Liver (tissue), 9 donors: ENCODE measurements around the gene ST7L. TPM values are rescaled to one million over a fixed set of nuclear protein-coding genes. Genes with fewer than 3 reads are reported as not detected.

Experiments
- DNase-seq: peaks from one replicate; pipeline ENCODE4 v3.0.0-alpha.2; 2017; ENCODE audit warnings: low spot score
- H3K27ac ChIP-seq, 2 donors: one replicate each; pipeline ENCODE4 v1.7.0; 2013; ENCODE audit warnings: inconsistent platforms in 2 of 2, low read length in 2 of 2, control low read depth in 1 of 2, low read depth in 1 of 2, mild to moderate bottlenecking in 1 of 2
- H3K27me3 ChIP-seq, 4 donors: one replicate each; pipeline versions ENCODE4 v1.6.1 to v1.7.0; 2013; ENCODE audit warnings: low read length in 3 of 4, inconsistent platforms in 1 of 4, mild to moderate bottlenecking in 1 of 4, moderate library complexity in 1 of 4; ENCODE audit not compliant: control insufficient read depth in 4 of 4, insufficient read depth in 4 of 4
- H3K36me3 ChIP-seq, 4 donors: one replicate each; pipeline versions ENCODE4 v1.6.1 to v1.7.0; 2013; ENCODE audit warnings: low read length in 3 of 4, mild to moderate bottlenecking in 3 of 4, low read depth in 1 of 4, moderate library complexity in 1 of 4; ENCODE audit not compliant: control insufficient read depth in 4 of 4, insufficient read depth in 3 of 4
- H3K4me1 ChIP-seq, 4 donors: one replicate each; pipeline versions ENCODE4 v1.6.1 to v1.7.0; 2013; ENCODE audit warnings: low read length in 3 of 4, mild to moderate bottlenecking in 3 of 4, moderate library complexity in 1 of 4; ENCODE audit not compliant: control insufficient read depth in 4 of 4, insufficient read depth in 4 of 4
- H3K4me3 ChIP-seq, 3 donors: one replicate each; pipeline versions ENCODE4 v1.6.1 to v1.7.0; 2013; ENCODE audit warnings: low read length in 3 of 3, control low read depth in 1 of 3, low read depth in 1 of 3, mild to moderate bottlenecking in 1 of 3
- H3K9ac ChIP-seq, 2 donors: one replicate each; pipeline ENCODE4 v1.7.0; 2013; ENCODE audit warnings: low read length in 2 of 2, mild to moderate bottlenecking in 2 of 2, moderate library complexity in 2 of 2, control low read depth in 1 of 2, low read depth in 1 of 2
- H3K9me3 ChIP-seq, 4 donors: one replicate each; pipeline versions ENCODE4 v1.6.1 to v1.7.0; 2013; ENCODE audit warnings: low read length in 3 of 4; ENCODE audit not compliant: control insufficient read depth in 4 of 4
- CTCF ChIP-seq: fragments of 150-350 bp; IDR thresholded peaks from 2 replicates; pipeline ENCODE4 v1.5.1; 2017; ENCODE audit warnings: improper control_type of control experiment, low read depth, low read length; ENCODE audit not compliant: missing input control
- EGR1 ChIP-seq, 2 donors: IDR thresholded peaks; 2 replicates each; pipeline ENCODE4 v1.6.1; 2016 to 2018; ENCODE audit warnings: antibody characterized with exemption in 2 of 2, low read depth in 2 of 2
- FOXA1 ChIP-seq: IDR thresholded peaks from 2 replicates; pipeline ENCODE4 v1.6.1; 2016; ENCODE audit warnings: antibody characterized with exemption
- FOXA2 ChIP-seq: IDR thresholded peaks from 2 replicates; pipeline ENCODE4 v1.6.1; 2016; ENCODE audit warnings: antibody characterized with exemption
- GABPA ChIP-seq, 2 donors: IDR thresholded peaks in 1 of 2; conservative IDR thresholded peaks in 1 of 2; 2 replicates each; pipeline ENCODE4 v1.6.1; 2016; ENCODE audit warnings: antibody characterized with exemption in 2 of 2, mild to moderate bottlenecking in 1 of 2, moderate library complexity in 1 of 2
- HNF4A ChIP-seq, 2 donors: conservative IDR thresholded peaks; 2 replicates each; pipeline ENCODE4 v1.6.1; 2016; ENCODE audit warnings: antibody characterized with exemption in 2 of 2, mild to moderate bottlenecking in 2 of 2
- HNF4G ChIP-seq: IDR thresholded peaks from 2 replicates; pipeline ENCODE4 v1.6.1; 2016; ENCODE audit warnings: antibody characterized with exemption
- JUND ChIP-seq, 2 donors: IDR thresholded peaks; 2 replicates each; pipeline ENCODE4 v1.6.1; 2016; ENCODE audit warnings: antibody characterized with exemption in 2 of 2
- MAX ChIP-seq: IDR thresholded peaks from 2 replicates; pipeline ENCODE4 v1.6.1; 2016; ENCODE audit warnings: antibody characterized with exemption
- NR2F2 ChIP-seq: IDR thresholded peaks from 2 replicates; pipeline ENCODE4 v1.6.1; 2016; ENCODE audit warnings: antibody characterized with exemption
- RAD21 ChIP-seq, 2 donors: IDR thresholded peaks; 2 replicates each; pipeline ENCODE4 v1.6.1; 2016; ENCODE audit warnings: antibody characterized with exemption in 2 of 2, mild to moderate bottlenecking in 2 of 2
- REST ChIP-seq: IDR thresholded peaks from 2 replicates; pipeline ENCODE4 v1.6.1; 2016; ENCODE audit warnings: antibody characterized with exemption, mild to moderate bottlenecking
- RXRA ChIP-seq, 2 donors: IDR thresholded peaks; 2 replicates each; pipeline ENCODE4 v1.6.1; 2017 to 2018; ENCODE audit warnings: antibody characterized with exemption in 2 of 2, mild to moderate bottlenecking in 1 of 2
- SP1 ChIP-seq: IDR thresholded peaks from 2 replicates; pipeline ENCODE4 v1.6.1; 2018; ENCODE audit warnings: antibody characterized with exemption, mild to moderate bottlenecking
- YY1 ChIP-seq: IDR thresholded peaks from 2 replicates; pipeline ENCODE4 v1.6.1; 2016; ENCODE audit warnings: antibody characterized with exemption, mild to moderate bottlenecking
- WGBS: extraction: QIAGEN DNeasy Blood & Tissue Kit; methylation state at CpG from one replicate; pipeline ENCODE4 v1.1.7; 2013; 5-methylcytosine and 5-hydroxymethylcytosine counted together
- polyA plus RNA-seq, 2 donors: library from polyadenylated mRNA; stranded (reverse) in 1 of 2; unstranded in 1 of 2; fragments of 200-250 nt in 1 of 2; fragments of >200 nt in 1 of 2; fragmentation: Nextera tagmentation in 1 of 2; extraction: Ambion mirVana in 1 of 2; gene quantifications; one replicate each; pipeline versions ENCODE4 v1.2.1 to v1.2.3, GENCODE V29; 2013 to 2015
- total RNA-seq, 2 donors: library from RNA; depleted of rRNA; stranded (reverse); fragments of >200 nt; gene quantifications; one replicate each; pipeline ENCODE4 v1.2.3, GENCODE V29; 2014
- donor health status: healthy.
- donor health status: healthy.
- donor health status: healthy.
- donor health status: healthy.
- donor health status: healthy.

ST7L gene
- total and polyA plus RNA-seq, 4 donors: 4.9 to 13.6 (median 9.5) TPM

- TF ChIP-seq JUND (IDR thresholded peaks at IDR 0.05) (no peak), HNF4A (conservative IDR thresholded peaks at IDR 0.05) (no peak), CTCF (no peak), GABPA (IDR thresholded peaks at IDR 0.05 in 1 of 2, conservative IDR thresholded peaks at IDR 0.05 in 1 of 2) (no peak)
Measured at GRCh38 chr1:112524251-112524650, 94.7 kb downstream of the ST7L start (continued).

DNA sequence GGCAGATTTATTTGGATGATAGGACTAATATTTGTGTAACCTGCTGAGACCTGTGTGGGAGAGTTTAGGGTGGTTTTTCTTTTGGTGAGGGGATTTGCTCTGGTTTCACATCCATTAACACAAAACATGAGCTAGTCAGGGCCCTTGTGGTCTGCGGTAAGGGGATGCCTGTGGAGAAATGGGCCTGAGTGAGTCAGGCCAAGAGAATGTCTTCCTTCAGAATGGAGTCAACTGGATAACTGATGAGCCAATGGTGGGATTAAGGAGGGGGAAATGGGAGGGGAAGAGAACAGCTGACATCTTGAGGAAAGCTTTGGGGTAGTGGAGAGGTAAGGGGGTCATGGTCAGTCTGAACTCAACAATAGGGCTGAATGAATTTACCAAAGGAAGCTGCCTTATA lies 96.3 kb downstream of the ST7L start:
- Histone ChIP-seq H3K4me3 (no peak overlapping the region), H3K4me1 (no peaks in the 10 kb centered on the region), H3K9ac (no peak overlapping the region), H3K27ac (no peak overlapping the region), H3K27me3 (no peaks in the 10 kb centered on the region), H3K36me3 (peaks cover 1 to 12% (median 8%) of the 10 kb centered on the region in 4 donors), H3K9me3 (no peaks in the 10 kb centered on the region)
- no peak for TF ChIP-seq FOXA1
- TF ChIP-seq FOXA2: no peak
- no peak for TF ChIP-seq HNF4A (conservative IDR thresholded peaks at IDR 0.05)
- DNase-seq: no peak
- WGBS: 97% methylated on average over 1 of the region's 1 CpG

DNA sequence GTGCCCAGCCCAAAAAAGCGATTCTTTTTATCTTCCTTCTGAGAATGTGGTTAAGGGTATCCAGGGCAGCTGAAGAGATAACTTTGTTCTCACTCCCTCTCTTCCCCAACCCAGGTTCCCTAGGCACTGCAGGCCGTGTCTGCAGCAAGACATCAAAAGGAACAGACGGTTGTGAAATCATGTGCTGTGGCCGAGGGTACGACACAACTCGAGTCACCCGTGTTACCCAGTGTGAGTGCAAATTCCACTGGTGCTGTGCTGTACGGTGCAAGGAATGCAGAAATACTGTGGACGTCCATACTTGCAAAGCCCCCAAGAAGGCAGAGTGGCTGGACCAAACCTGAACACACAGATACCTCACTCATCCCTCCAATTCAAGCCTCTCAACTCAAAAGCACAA lies 98.8 kb downstream of the ST7L start:
- WGBS: 78% methylated on average over 9 of the region's 9 CpGs
- no peak overlapping the region for H3K9ac ChIP-seq
- no peaks in the 10 kb centered on the region for H3K4me1 ChIP-seq
- H3K36me3 ChIP-seq: peaks cover 0 to 4% (median 2%) of the 10 kb centered on the region in 4 donors
- H3K27ac ChIP-seq: no peak overlapping the region
- no peaks in the 10 kb centered on the region for H3K9me3 ChIP-seq
- DNase-seq: no peak
- H3K4me3 ChIP-seq: no peak overlapping the region
- H3K27me3 ChIP-seq: no peaks in the 10 kb centered on the region
- TF ChIP-seq HNF4A (conservative IDR thresholded peaks at IDR 0.05): no peak
- TF ChIP-seq EGR1 (IDR thresholded peaks at IDR 0.05; ENCODE audit: low read depth in 2 of 2): no peak
- no peak for TF ChIP-seq CTCF
- no peak for TF ChIP-seq HNF4G
- TF ChIP-seq RAD21 (IDR thresholded peaks at IDR 0.05): no peak
- TF ChIP-seq MAX: no peak
- no peak for TF ChIP-seq JUND (IDR thresholded peaks at IDR 0.05)
- TF ChIP-seq NR2F2: no peak
- no peak for TF ChIP-seq RXRA (IDR thresholded peaks at IDR 0.05)
- no peak for TF ChIP-seq YY1
- no peak for TF ChIP-seq SP1
- no peak for TF ChIP-seq REST
- no peak for TF ChIP-seq GABPA (IDR thresholded peaks at IDR 0.05 in 1 of 2, conservative IDR thresholded peaks at IDR 0.05 in 1 of 2)
- TF ChIP-seq FOXA1: no peak
- TF ChIP-seq FOXA2: no peak
